A549 treated with AZD9567 at 1 μM for 4 hours (cell line): ENCODE data around the gene GPR27. TPM values are rescaled to one million over a fixed set of nuclear protein-coding genes. Genes with fewer than 3 reads are reported as not detected.

ENCODE experiments used
- total RNA-seq: library from RNA; stranded (reverse); fragments of 200-300 nt; extraction: Qiagen RNA extraction; gene quantifications from 5 replicates; pipeline ENCODE4 v1.2.3, GENCODE V29; 2022; ENCODE audit not compliant: insufficient read depth

The GPR27 gene
- 2.2 to 3.1 TPM (median 2.6 TPM) in 5 replicates for total RNA-seq

GRCh38 chr3:71753701-71754609, at the start of gene GPR27:
Gene GPR27, plus strand, starts transcription at chr3:71753855. Its CDS starts 195 bp downstream, at chr3:71754050.

GRCh38 chr3:71725271-71725991, 28.2 kb upstream of the GPR27 start, which contains the start of gene EIF4E3:
Gene EIF4E3, minus strand, starts transcription at chr3:71725402. Its CDS starts 35 bp downstream, at chr3:71725367.

GRCh38 chr3:71784914-71785531, 31.4 kb downstream of the GPR27 start, which contains the start of gene PROK2:
Gene PROK2, minus strand, starts transcription at chr3:71785148. Its CDS starts 96 bp downstream, at chr3:71785052.

Other genes with a start within 250 kb of the GPR27 start
- gene FOXP1, start 170.1 kb upstream of the GPR27 start, total RNA-seq = 5.8 to 11.5 TPM (median 6.4 TPM) in 5 replicates
- gene EIF4E3, start 28.5 kb upstream of the GPR27 start, total RNA-seq = 2.7 to 5.8 TPM (median 3.4 TPM) in 5 replicates
- gene PROK2, start 31.3 kb downstream of the GPR27 start, total RNA-seq = not detected in 5 replicates